HEK293 (cell line): ENCODE measurements around the gene SMARCA2.

Experiments
- CTCF ChIA-PET: fragments of 350-600 bp; formaldehyde crosslinking; extraction: SDS; loops from one replicate; lab custom pipeline; 2021; ENCODE audit warnings: antibody characterized with exemption; lab: Yijun Ruan, JAX
- POLR2A ChIA-PET: fragments of 300-600 bp; formaldehyde crosslinking; extraction: SDS; loops from one replicate; lab custom pipeline; 2020; ENCODE audit warnings: antibody characterized with exemption, inconsistent platforms; lab: Yijun Ruan, JAX
- H3K27ac ChIP-seq: fragments of 200-500 bp; sonication (Bioruptor generic); 2 replicates; pipeline ENCODE4 v1.5.1; 2014; ENCODE audit warnings: low read depth, low read length, control low read depth, inconsistent platforms; ENCODE audit errors: extremely low read depth
- H3K36me3 ChIP-seq, 2 experiments: fragments of 200-500 bp in 1 of 2; sonication (Bioruptor generic) in 1 of 2; 1 replicate in 1 of 2; 2 replicates in 1 of 2; pipeline ENCODE4 v1.5.1; 2014 to 2017; ENCODE audit warnings: inconsistent platforms in 2 of 2, low read length in 2 of 2; ENCODE audit not compliant: control insufficient read depth in 2 of 2, insufficient read depth in 1 of 2
- H3K4me1 ChIP-seq: fragments of 200-500 bp; sonication (Bioruptor generic); 2 replicates; pipeline ENCODE4 v1.5.1; 2014; ENCODE audit warnings: mild to moderate bottlenecking, low read length, inconsistent platforms; ENCODE audit not compliant: control insufficient read depth, insufficient read depth
- H3K4me3 ChIP-seq: 2 replicates; pipeline ENCODE4 v1.5.1; 2011; ENCODE audit warnings: low read depth, mild to moderate bottlenecking, control low read depth, low read length, moderate library complexity
- H3K9me3 ChIP-seq: fragments of 200-500 bp; sonication (Bioruptor generic); 2 replicates; pipeline ENCODE4 v1.5.1; 2014; ENCODE audit warnings: low read depth, low read length, inconsistent platforms; ENCODE audit not compliant: control insufficient read depth, insufficient read depth
- KLF16 ChIP-seq: fragments of 450-650 bp; formaldehyde crosslinking; IDR thresholded peaks from 2 replicates; pipeline ENCODE4 v1.5.1; 2017; ENCODE audit warnings: missing biosample characterization, missing genetic modification characterization
- KLF8 ChIP-seq: fragments of 450-650 bp; formaldehyde crosslinking; IDR thresholded peaks from 2 replicates; pipeline ENCODE4 v1.5.1; 2016; ENCODE audit warnings: missing biosample characterization, missing genetic modification characterization
- SP2 ChIP-seq: fragments of 450-650 bp; formaldehyde crosslinking; IDR thresholded peaks from 2 replicates; pipeline ENCODE4 v1.5.1; 2016; ENCODE audit warnings: missing biosample characterization, missing genetic modification characterization
- WT1 ChIP-seq: fragments of 450-650 bp; formaldehyde crosslinking; IDR thresholded peaks from 2 replicates; pipeline ENCODE4 v1.5.1; 2016; ENCODE audit warnings: missing biosample characterization, missing genetic modification characterization
- ZBTB20 ChIP-seq: fragments of 450-650 bp; formaldehyde crosslinking; IDR thresholded peaks from 2 replicates; pipeline ENCODE4 v1.5.1; 2016; ENCODE audit warnings: missing biosample characterization, missing genetic modification characterization
- ZIC2 ChIP-seq: fragments of 450-650 bp; formaldehyde crosslinking; IDR thresholded peaks from 2 replicates; pipeline ENCODE4 v1.5.1; 2016; ENCODE audit warnings: missing biosample characterization, missing genetic modification characterization
- ZNF175 ChIP-seq: fragments of 450-650 bp; formaldehyde crosslinking; IDR thresholded peaks from 2 replicates; pipeline ENCODE4 v1.5.1; 2016; ENCODE audit warnings: missing biosample characterization, missing genetic modification characterization
- ZNF37A ChIP-seq: fragments of 450-650 bp; IDR thresholded peaks from 2 replicates; pipeline ENCODE4 v1.5.1; 2018; ENCODE audit warnings: missing biosample characterization, missing genetic modification characterization
- ZNF529 ChIP-seq: fragments of 450-650 bp; formaldehyde crosslinking; IDR thresholded peaks from 2 replicates; pipeline ENCODE4 v1.5.1; 2017; ENCODE audit warnings: missing genetic modification characterization, missing biosample characterization; ENCODE audit not compliant: insufficient replicate concordance
- ZNF558 ChIP-seq: fragments of 450-650 bp; formaldehyde crosslinking; IDR thresholded peaks from 2 replicates; pipeline ENCODE4 v1.5.1; 2016; ENCODE audit warnings: missing biosample characterization, missing genetic modification characterization
- ZNF707 ChIP-seq: fragments of 450-650 bp; formaldehyde crosslinking; IDR thresholded peaks from 2 replicates; pipeline ENCODE4 v1.5.1; 2016; ENCODE audit warnings: missing biosample characterization, missing genetic modification characterization
- ZNF777 ChIP-seq: fragments of 450-650 bp; formaldehyde crosslinking; IDR thresholded peaks from 2 replicates; pipeline ENCODE4 v1.5.1; 2017; ENCODE audit warnings: missing biosample characterization, missing genetic modification characterization, borderline replicate concordance
- ZXDB ChIP-seq: fragments of 450-650 bp; formaldehyde crosslinking; IDR thresholded peaks from 2 replicates; pipeline ENCODE4 v1.5.1; 2016; ENCODE audit warnings: missing biosample characterization, missing genetic modification characterization
- TF ChIP-seq, protein P1 (sequence below): fragments of 450-650 bp; formaldehyde crosslinking; IDR thresholded peaks from 2 replicates; pipeline ENCODE4 v1.5.1; 2016; ENCODE audit warnings: missing biosample characterization, missing genetic modification characterization
- TF ChIP-seq, protein P2 (sequence below): fragments of 450-650 bp; formaldehyde crosslinking; IDR thresholded peaks from 2 replicates; pipeline ENCODE4 v1.5.1; 2016; ENCODE audit warnings: missing biosample characterization, missing genetic modification characterization, borderline replicate concordance
- TF ChIP-seq, protein P3 (sequence below): fragments of 450-650 bp; formaldehyde crosslinking; IDR thresholded peaks from 2 replicates; pipeline ENCODE4 v1.5.1; 2016; ENCODE audit warnings: missing biosample characterization, missing genetic modification characterization, borderline replicate concordance
- TF ChIP-seq, protein P4 (sequence below): fragments of 450-650 bp; formaldehyde crosslinking; IDR thresholded peaks from 2 replicates; pipeline ENCODE4 v1.5.1; 2016; ENCODE audit warnings: missing biosample characterization, missing genetic modification characterization
- TF ChIP-seq, protein P5 (sequence below): fragments of 450-650 bp; formaldehyde crosslinking; IDR thresholded peaks from 2 replicates; pipeline ENCODE4; 2016; ENCODE audit warnings: missing biosample characterization, missing genetic modification characterization

The SMARCA2 gene

DNA sequence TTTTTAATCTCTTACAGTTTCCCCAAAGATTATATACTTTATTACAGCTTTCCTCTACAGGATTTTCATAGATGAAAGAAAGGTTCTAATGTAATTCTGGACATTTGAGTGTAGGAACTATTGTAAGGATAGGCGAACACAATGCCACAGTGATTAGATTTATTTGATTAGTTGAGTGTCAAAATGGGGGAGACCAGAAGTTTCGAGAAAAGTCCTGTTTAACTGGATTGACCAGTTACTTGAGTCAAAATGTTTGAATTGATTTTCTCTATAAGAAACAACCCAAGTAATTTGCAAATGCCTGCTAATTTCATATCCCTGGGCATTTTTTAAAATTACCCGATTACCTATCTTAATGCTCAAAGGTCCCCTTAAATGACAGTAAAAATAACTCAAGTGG lies 50.6 kb downstream of the SMARCA2 start:
- Histone ChIP-seq H3K27ac (no peak overlapping the region), H3K36me3 (peaks cover 3 to 33% of the 10 kb centered on the region in 2 experiments), H3K9me3 (no peaks in the 10 kb centered on the region), H3K4me3 (no peak overlapping the region), H3K4me1 (no peaks in the 10 kb centered on the region)
- ChIA-PET CTCF (interaction anchor here (0.6 to 1.0 kb wide), 3 partner anchors 21 to 196 kb away, joined by 3 to 4 read pairs (median 4); no protein-coding TSS in a partner anchor), POLR2A (no interaction called here)
- TF ChIP-seq, protein P1, sequence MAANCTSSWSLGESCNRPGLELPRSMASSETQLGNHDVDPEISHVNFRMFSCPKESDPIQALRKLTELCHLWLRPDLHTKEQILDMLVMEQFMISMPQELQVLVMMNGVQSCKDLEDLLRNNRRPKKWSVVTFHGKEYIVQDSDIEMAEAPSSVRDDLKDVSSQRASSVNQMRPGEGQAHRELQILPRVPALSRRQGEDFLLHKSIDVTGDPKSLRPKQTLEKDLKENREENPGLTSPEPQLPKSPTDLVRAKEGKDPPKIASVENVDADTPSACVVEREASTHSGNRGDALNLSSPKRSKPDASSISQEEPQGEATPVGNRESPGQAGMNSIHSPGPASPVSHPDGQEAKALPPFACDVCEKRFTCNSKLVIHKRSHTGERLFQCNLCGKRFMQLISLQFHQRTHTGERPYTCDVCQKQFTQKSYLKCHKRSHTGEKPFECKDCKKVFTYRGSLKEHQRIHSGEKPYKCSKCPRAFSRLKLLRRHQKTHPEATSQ (tag by site-specific recombination): no peak
- TF ChIP-seq, protein P2, sequence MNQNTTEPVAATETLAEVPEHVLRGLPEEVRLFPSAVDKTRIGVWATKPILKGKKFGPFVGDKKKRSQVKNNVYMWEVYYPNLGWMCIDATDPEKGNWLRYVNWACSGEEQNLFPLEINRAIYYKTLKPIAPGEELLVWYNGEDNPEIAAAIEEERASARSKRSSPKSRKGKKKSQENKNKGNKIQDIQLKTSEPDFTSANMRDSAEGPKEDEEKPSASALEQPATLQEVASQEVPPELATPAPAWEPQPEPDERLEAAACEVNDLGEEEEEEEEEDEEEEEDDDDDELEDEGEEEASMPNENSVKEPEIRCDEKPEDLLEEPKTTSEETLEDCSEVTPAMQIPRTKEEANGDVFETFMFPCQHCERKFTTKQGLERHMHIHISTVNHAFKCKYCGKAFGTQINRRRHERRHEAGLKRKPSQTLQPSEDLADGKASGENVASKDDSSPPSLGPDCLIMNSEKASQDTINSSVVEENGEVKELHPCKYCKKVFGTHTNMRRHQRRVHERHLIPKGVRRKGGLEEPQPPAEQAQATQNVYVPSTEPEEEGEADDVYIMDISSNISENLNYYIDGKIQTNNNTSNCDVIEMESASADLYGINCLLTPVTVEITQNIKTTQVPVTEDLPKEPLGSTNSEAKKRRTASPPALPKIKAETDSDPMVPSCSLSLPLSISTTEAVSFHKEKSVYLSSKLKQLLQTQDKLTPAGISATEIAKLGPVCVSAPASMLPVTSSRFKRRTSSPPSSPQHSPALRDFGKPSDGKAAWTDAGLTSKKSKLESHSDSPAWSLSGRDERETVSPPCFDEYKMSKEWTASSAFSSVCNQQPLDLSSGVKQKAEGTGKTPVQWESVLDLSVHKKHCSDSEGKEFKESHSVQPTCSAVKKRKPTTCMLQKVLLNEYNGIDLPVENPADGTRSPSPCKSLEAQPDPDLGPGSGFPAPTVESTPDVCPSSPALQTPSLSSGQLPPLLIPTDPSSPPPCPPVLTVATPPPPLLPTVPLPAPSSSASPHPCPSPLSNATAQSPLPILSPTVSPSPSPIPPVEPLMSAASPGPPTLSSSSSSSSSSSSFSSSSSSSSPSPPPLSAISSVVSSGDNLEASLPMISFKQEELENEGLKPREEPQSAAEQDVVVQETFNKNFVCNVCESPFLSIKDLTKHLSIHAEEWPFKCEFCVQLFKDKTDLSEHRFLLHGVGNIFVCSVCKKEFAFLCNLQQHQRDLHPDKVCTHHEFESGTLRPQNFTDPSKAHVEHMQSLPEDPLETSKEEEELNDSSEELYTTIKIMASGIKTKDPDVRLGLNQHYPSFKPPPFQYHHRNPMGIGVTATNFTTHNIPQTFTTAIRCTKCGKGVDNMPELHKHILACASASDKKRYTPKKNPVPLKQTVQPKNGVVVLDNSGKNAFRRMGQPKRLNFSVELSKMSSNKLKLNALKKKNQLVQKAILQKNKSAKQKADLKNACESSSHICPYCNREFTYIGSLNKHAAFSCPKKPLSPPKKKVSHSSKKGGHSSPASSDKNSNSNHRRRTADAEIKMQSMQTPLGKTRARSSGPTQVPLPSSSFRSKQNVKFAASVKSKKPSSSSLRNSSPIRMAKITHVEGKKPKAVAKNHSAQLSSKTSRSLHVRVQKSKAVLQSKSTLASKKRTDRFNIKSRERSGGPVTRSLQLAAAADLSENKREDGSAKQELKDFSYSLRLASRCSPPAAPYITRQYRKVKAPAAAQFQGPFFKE (tag by site-specific recombination): no peak
- TF ChIP-seq WT1 (tag by site-specific recombination): no peak

DNA sequence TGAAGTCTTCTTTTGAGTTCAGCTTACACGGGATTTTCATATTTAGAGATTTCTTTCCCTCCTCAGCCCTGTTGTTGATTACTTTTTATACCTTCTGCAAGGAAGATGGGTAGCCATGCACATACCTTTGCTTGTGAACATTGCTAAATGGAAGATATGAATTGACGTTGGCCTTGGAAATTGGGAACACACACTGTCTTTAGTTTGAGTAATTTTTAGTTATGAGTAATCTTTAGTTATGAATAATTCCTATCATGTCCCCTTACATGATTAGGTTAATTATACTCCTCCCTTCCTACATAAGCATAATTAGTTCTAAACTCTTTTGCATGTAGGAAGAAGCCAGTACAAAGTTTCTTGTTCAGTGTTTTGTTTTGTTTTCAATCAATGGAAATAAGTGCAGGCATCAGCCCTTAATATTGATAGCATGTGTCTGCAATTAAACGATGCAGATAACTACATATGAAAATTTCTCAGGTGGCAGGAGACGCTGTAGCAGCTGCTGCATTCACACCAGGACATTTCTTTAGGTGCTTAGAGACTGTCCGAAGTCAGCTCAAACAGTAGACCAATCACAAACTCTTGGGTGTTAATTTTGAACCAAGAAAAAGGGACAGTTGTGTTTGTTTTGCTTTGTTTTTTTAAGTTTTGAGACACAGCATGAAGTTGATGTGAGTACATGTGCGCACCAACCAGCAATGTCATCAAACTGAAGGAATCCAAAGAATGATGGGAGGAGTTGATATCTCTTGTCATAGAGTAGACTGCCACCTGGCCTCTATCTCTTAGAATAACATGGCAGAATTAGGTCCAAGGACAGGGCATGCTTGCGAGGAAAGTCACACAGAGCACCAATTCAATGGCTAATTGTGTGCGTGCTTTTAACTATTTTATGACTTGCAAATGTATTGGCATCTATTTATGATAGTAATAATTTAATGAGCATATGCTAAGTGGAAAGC lies 51.4 kb downstream of the SMARCA2 start:
- no peak overlapping the region for H3K27ac ChIP-seq
- no peaks in the 10 kb centered on the region for H3K4me1 ChIP-seq
- CTCF ChIA-PET: interaction anchor here (0.6 to 1.7 kb wide), 5 partner anchors 21 to 196 kb away, joined by 3 to 4 read pairs (median 4); no protein-coding TSS in a partner anchor
- no peaks in the 10 kb centered on the region for H3K9me3 ChIP-seq
- H3K36me3 ChIP-seq: peaks cover 3 to 32% of the 10 kb centered on the region in 2 experiments
- H3K4me3 ChIP-seq: no peak overlapping the region
- POLR2A ChIA-PET: no interaction called here
- TF ChIP-seq KLF16 (no peak), ZNF707 (tag by site-specific recombination) (no peak), ZNF558 (no peak), ZNF175 (tag by site-specific recombination) (no peak), KLF8 (tag by site-specific recombination) (no peak), ZBTB20 (tag by site-specific recombination) (no peak), SP2 (tag by site-specific recombination) (no peak), ZNF529 (tag by site-specific recombination) (no peak), ZIC2 (tag by site-specific recombination) (no peak), ZNF37A (tag by site-specific recombination) (no peak), ZXDB (tag by site-specific recombination) (no peak), ZNF777 (tag by site-specific recombination) (no peak)
- TF ChIP-seq, protein P3, sequence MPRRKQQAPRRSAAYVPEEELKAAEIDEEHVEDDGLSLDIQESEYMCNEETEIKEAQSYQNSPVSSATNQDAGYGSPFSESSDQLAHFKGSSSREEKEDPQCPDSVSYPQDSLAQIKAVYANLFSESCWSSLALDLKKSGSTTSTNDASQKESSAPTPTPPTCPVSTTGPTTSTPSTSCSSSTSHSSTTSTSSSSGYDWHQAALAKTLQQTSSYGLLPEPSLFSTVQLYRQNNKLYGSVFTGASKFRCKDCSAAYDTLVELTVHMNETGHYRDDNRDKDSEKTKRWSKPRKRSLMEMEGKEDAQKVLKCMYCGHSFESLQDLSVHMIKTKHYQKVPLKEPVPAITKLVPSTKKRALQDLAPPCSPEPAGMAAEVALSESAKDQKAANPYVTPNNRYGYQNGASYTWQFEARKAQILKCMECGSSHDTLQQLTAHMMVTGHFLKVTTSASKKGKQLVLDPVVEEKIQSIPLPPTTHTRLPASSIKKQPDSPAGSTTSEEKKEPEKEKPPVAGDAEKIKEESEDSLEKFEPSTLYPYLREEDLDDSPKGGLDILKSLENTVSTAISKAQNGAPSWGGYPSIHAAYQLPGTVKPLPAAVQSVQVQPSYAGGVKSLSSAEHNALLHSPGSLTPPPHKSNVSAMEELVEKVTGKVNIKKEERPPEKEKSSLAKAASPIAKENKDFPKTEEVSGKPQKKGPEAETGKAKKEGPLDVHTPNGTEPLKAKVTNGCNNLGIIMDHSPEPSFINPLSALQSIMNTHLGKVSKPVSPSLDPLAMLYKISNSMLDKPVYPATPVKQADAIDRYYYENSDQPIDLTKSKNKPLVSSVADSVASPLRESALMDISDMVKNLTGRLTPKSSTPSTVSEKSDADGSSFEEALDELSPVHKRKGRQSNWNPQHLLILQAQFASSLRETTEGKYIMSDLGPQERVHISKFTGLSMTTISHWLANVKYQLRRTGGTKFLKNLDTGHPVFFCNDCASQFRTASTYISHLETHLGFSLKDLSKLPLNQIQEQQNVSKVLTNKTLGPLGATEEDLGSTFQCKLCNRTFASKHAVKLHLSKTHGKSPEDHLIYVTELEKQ: no peak
- TF ChIP-seq, protein P4, sequence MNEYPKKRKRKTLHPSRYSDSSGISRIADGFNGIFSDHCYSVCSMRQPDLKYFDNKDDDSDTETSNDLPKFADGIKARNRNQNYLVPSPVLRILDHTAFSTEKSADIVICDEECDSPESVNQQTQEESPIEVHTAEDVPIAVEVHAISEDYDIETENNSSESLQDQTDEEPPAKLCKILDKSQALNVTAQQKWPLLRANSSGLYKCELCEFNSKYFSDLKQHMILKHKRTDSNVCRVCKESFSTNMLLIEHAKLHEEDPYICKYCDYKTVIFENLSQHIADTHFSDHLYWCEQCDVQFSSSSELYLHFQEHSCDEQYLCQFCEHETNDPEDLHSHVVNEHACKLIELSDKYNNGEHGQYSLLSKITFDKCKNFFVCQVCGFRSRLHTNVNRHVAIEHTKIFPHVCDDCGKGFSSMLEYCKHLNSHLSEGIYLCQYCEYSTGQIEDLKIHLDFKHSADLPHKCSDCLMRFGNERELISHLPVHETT (tag by site-specific recombination): no peak
- TF ChIP-seq, protein P5, sequence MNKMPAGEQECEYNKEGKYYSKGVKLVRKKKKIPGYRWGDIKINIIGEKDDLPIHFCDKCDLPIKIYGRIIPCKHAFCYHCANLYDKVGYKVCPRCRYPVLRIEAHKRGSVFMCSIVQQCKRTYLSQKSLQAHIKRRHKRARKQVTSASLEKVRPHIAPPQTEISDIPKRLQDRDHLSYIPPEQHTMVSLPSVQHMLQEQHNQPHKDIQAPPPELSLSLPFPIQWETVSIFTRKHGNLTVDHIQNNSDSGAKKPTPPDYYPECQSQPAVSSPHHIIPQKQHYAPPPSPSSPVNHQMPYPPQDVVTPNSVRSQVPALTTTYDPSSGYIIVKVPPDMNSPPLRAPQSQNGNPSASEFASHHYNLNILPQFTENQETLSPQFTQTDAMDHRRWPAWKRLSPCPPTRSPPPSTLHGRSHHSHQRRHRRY: no peak
